GM19099 (cell line): Measurements from ENCODE around the gene ZNF3.

Experiments
- POLR2A ChIP-seq: IDR thresholded peaks from 3 replicates; pipeline ENCODE4 v1.6.1; 2011; ENCODE audit warnings: low read depth; ENCODE audit not compliant: insufficient read length; ENCODE audit errors: extremely low read depth

ZNF3 gene

GRCh38 chr7:100081535-100082102 lies at the start of gene ZNF3:
Gene ZNF3, minus strand, starts transcription at chr7:100081723. Its CDS starts 4,366 bp downstream, at chr7:100077357.
- TF ChIP-seq POLR2A: peak; percentile 92

- no peak for TF ChIP-seq POLR2A
Measured at GRCh38 chr7:100130608-100131453, 49.3 kb upstream of the ZNF3 start.

GRCh38 chr7:100128637-100128963 lies 47.1 kb upstream of the ZNF3 start:
- TF ChIP-seq POLR2A: no peak

GRCh38 chr7:100127866-100128636 lies 46.5 kb upstream of the ZNF3 start:
- TF ChIP-seq POLR2A: no peak

- peak; percentile 81 for TF ChIP-seq POLR2A
Measured at GRCh38 chr7:100126931-100127865, 45.7 kb upstream of the ZNF3 start, which contains the start of gene MBLAC1. Gene MBLAC1, plus strand, starts transcription at chr7:100126967. Its CDS starts 429 bp downstream, at chr7:100127396.

GRCh38 chr7:100126239-100126930 lies 44.9 kb upstream of the ZNF3 start:
- no peak for TF ChIP-seq POLR2A

- no peak for TF ChIP-seq POLR2A
Measured at GRCh38 chr7:100124301-100125230, 43.0 kb upstream of the ZNF3 start.

GRCh38 chr7:100122568-100122967 lies 41.0 kb upstream of the ZNF3 start:
- TF ChIP-seq POLR2A: no peak

- no peak for TF ChIP-seq POLR2A
Measured at GRCh38 chr7:100122067-100122466, 40.5 kb upstream of the ZNF3 start.

GRCh38 chr7:100120733-100121036 lies 39.2 kb upstream of the ZNF3 start:
- TF ChIP-seq POLR2A: no peak

- TF ChIP-seq POLR2A: no peak
Measured at GRCh38 chr7:100119970-100120732, 38.6 kb upstream of the ZNF3 start.
